ENCODE measurements around the gene POLR1D.
"Not testable (repeated sequence)": the region's sequence is repeated elsewhere in the genome, so short reads cannot be mapped to it uniquely, and the experiment has no call there.

Gene POLR1D

GRCh38 chr13:27619093-27619727 is 2.5 kb upstream of the POLR1D start:
- DNase-seq, result no peak

DNA sequence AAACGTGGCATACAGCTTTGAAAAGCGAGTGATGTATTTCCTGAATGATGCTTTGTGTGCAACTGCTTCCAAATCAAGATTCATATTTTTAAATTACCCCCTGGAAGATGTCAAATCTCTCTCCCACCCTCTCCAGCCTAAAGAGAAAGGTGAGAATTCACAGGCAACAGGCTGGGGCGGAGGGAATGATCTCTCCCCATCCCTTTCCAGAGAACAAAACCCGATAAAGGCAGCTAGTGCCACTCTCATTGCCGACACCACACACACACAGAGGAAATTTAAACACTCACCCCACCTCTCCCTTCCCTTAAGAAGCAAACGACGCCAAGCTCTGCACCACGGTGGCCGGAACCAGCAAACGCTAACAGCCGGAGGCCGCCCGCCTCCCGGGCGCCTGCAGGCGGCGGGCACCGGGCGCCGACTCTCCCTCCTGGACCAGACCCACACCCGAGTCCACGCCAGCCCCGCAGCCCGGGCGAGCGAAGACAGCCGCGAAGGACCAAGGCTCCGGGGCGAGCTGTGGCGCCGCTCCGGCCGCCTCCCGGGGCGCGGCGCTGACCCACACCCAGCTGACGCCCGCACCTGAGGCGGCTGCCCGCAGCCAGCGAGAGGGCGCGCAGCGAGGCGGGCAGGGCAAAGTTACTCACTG is 1.8 kb upstream of the POLR1D start:
- peak; percentile 66 for DNase-seq

DNA sequence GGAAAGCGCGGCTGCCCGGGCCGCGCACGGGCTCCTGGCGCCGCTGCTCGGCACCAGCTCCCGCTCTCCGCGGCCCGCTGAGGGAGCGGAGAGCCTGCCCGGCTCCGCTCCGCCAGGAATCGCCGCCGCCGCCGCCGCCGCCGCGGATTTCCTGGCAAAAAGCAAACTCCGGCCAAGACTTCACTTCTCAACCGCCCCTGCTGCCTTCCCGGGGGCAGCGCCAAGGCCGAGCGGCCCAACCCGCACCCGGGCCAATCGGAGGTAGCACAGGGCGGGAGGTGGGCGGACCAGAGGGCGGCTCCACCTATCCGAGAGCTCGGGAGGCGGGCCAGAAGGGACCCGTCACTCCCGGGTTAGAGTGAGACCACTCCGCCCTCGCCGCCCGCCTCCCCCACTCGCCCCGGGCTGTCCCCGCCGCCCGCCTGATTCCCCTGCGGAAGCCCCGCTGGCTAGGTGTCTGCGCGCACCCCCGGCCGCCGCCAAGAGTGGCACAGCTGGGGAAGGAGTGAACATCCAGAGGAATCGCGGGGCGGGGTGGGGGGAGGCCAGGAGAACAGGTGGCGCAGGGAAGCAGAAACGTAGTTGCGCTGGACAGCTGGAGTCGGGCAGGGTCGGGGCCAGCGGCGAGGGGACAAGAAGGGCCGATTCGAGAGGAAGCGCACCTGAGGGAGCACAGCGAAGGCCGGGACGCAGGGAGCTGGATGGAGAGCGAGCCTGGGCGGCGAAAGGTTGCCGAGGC is 1.1 kb upstream of the POLR1D start, which contains the start of gene LNX2:
Gene LNX2 (minus strand): TSS at position 153 of the 739 bp plus-strand sequence. CDS start 38,826 bp downstream, outside the sequence.
- DNase-seq, result peak; percentile 98

DNA sequence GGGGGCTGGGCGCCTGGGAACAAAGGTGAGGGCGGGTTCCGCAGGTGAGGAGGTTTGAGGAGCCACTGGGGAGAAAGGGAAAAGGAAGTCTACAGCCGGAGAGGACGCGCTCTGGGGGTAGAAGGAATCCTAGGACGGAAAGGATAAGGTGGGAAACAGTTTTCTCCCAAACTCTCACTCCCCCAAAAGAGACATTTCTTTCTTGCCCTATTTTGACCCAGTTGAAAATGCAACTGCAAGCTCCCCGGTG is 651 bp upstream of the POLR1D start:
- no peak for DNase-seq

DNA sequence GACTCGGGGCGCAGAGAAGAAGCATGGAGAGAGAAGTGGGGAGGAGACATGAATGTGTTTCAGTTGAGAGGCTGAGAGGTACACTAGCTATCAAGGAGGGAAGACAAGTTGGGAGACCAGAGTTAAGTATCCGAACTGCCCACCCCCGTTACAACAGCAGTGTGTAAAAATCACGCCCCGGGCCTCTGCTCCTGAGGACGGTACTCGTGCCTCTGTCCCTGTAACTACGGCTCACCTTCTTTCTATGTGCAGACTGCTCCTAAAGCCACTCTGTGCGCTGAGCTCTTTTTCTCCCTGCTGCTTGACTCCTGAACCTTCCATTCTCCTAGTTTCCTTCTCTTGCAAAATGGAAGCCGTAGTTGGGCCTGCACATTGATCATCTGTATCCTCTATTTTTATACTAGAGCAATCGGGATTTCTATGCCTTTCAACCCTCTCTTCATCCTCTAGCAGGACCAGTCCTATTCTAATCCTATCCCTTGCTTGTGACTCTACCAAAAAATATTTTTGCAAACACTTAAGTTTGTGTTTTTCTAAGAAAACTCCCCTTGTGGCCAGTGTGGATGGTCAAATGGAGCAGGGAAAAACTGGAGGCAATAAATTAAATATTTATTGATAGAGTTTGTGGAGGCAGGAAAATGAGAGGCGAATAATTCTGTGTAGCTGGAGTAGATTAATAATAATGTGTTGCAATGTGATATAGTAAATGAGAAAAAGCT is 569 bp downstream of the POLR1D start:
- DNase-seq, result peak; percentile 38

DNA sequence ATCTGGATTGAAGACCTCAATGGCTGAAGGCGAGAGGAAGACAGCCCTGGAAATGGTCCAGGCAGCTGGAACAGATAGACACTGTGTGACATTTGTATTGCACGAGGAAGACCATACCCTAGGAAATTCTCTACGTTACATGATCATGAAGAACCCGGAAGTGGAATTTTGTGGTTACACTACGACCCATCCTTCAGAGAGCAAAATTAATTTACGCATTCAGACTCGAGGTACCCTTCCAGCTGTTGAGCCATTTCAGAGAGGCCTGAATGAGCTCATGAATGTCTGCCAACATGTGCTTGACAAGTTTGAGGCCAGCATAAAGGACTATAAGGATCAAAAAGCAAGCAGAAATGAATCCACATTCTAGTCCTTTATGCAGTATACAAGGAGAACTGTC is 1.2 kb downstream of the POLR1D start:
- DNase-seq, result no peak

GRCh38 chr13:27624071-27624470 is 2.4 kb downstream of the POLR1D start:
- DNase-seq, result no peak

GRCh38 chr13:27625839-27626238 is 4.1 kb downstream of the POLR1D start:
- no peak for DNase-seq

GRCh38 chr13:27627380-27627779 is 5.7 kb downstream of the POLR1D start:
- no peak for DNase-seq

- DNase-seq, result no peak
Measured at GRCh38 chr13:27628081-27628480, 6.4 kb downstream of the POLR1D start.

- DNase-seq, result not testable (repeated sequence)
Measured at GRCh38 chr13:27628766-27629165, 7.1 kb downstream of the POLR1D start.

DNA sequence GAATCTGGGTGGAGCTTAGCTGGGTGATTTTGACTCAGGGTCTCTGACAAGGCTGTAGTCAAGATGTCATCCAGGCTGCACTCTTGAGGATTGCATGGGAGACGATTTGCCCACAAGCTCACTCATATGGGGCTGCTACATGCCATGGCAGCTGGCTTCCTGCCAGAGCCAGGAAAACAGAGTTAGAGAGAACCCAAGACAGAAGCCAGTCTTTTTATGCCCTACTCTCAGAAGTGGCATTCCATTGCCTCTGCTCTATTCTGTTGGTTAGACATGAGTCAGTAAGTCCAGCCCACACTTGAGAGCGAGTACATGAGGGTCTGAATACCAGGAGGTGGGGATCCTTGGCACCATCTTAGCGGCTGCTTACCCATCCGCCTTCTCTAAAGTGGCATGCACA is 9.5 kb downstream of the POLR1D start:
- no peak for DNase-seq

GRCh38 chr13:27631665-27632064 is 10.0 kb downstream of the POLR1D start:
- DNase-seq, result no peak

DNA sequence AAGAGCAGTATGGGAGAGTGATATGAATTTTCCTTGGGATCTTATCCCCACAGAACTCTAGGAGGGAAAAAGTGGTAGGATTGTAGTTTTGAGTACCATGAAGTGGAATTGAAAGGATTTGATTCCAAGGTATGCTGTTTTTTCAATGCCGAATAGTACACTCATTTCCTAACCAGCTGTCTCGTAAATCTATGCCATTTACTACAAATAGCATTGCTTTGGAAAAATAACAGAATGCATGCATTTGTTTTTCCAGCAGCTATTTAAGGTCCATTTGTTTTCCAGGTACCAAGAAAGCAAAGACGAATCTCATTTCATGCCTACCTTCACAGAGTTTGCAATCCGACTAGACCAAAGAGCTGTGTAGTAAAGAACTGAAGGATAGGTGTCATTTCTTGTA is 10.5 kb downstream of the POLR1D start:
- no peak for DNase-seq

DNA sequence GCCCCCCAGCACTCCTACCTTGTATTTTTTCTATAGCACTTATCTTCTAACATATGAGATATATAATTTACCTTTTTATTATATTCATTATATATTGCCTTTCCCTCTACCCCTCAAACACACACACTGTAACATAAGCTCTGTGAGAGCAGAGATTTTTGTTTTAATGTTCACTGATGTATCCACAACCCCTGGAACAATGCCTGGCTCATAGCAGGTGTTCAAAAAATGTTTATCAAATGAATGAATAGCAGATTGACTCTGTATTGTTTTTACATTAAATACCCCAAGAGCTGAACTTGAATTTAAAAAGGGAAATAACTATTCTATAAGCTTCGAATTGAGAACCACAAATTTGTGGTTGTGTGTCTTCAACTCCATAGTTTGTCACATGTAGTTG is 11.0 kb downstream of the POLR1D start:
- no peak for DNase-seq

DNA sequence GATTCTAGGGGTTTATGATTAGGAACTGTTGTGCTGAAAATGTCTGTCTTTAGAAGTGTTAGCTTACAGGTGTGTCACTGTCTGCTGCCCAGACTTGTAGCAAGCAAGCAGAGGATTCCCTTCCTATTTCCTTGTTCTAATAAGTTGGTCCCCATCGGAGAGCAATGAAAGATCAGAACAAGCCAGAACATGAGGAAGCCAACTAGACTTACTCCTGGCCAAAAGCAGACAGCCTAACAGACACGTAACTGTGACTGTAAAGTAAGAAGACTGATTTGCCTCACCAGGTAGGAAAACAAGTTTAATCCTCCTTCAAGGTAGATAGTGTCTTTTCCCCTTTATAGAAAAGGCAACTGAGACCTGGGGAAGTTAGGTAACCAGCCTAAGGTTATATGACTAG is 12.5 kb downstream of the POLR1D start:
- no peak for DNase-seq

- no peak for DNase-seq
Measured at GRCh38 chr13:27634791-27635190, 13.1 kb downstream of the POLR1D start.

DNA sequence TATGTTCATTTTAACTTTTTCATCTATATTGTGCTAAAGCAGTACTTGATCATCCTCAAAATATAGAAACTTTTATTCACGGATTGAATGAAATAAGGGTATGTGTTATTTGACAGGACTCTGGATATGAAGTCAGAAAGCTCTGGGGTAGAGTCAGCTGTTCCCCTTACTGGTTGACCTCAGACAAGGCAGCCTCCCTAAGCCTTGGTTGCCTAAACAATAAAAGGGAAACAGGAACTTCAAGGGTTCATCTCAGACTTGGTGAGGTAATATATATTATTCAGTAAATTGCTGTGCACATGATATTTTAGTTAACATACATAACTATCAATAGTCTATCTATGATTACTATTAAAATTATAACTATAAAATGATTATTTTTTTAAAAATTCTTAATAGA is 13.6 kb downstream of the POLR1D start:
- peak; percentile 61 for DNase-seq

DNA sequence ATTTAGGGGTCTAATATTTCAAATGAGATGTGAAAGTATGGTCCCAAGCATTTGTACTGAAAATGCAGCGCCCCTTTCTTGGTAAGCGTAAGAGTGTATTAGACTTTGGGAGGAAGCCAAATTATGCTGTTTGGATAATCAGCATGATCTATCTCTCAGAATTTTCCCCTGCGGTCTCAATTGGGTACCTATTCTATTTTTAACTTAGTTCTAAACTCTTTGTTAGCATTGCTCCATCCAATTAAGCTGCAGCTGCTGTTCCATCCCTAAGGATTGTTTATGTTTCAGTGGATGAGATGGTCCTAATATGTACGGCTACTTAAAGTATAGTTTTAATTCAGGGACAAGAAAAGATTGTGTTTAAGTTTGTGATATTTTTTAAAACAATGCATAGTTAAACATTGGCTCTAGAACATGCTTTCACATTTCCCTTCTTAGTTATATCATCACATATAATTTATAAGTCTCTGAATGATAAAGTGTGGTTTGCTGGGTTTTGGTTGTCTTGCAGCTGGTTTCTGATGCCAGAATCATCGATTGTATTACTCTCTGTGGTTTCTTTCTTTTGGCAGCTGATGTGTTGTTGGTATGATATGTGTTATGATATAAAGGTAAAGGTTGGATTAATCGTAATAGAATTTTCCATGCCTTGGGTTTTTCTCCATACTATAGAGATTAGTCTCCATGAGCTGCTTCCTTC is 15.0 kb downstream of the POLR1D start:
- peak; percentile 67 for DNase-seq

DNA sequence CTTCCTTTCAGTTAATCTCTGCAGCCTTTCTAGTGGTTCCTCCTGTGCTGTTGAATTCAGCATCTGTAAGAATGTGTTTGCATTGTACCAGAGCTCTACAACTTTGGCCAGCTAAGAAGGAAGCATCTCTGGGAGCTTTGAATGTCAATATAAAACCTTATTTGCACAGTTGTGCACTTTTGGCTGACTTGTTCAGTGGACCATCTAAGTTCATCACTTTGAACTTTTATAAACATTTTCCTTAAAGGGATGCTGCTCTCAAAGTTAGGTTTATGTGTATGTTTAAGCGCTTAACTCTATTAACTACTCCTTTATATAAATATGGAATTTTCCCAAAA is 15.6 kb downstream of the POLR1D start:
- DNase-seq, result no peak

GRCh38 chr13:27638001-27638400 is 16.3 kb downstream of the POLR1D start:
- DNase-seq, result no peak

DNA sequence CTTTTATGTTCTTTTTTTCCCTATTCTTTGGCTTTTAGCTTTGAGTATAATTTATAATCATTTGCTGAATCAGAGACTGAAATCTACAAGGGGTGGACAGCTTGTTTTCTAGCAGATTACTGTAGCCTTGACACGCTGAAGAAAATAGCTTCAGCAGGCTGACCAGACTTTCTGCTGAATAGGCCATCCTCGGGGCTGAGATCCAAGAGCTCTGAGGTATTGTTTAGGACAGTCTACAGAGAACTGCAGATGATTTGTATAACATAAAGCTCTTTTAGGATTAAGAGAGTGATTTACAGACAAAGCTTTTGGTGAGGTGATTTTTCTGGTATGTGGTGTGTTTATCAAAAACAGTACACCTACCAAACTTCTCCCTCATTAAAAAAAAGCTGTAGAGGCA is 16.8 kb downstream of the POLR1D start:
- no peak for DNase-seq

DNA sequence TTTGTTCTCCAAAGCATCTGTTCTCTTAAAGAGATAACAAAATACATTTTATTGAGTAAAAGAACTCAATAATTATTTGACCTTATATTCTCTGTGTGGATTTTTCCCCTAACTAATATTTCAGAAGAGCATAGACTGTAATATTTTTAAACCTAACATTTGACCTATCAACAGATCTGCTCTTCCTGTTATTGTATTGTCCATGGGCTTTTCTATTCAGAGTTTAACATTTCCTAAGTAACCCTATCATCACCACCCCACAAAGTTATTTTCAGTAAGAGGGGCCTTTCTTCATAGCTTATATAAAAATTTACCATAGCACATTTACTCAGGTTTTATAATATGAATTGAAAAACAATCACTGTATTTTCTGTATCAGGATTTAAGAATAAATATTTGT is 17.5 kb downstream of the POLR1D start:
- DNase-seq, result no peak
